HEK293 (cell line): ENCODE measurements around the gene PITPNC1.

ENCODE experiments used
- CTCF ChIA-PET: fragments of 350-600 bp; formaldehyde crosslinking; extraction: SDS; loops from one replicate; lab custom pipeline; 2021; ENCODE audit warnings: antibody characterized with exemption; lab: Yijun Ruan, JAX
- POLR2A ChIA-PET: fragments of 300-600 bp; formaldehyde crosslinking; extraction: SDS; loops from one replicate; lab custom pipeline; 2020; ENCODE audit warnings: antibody characterized with exemption, inconsistent platforms; lab: Yijun Ruan, JAX
- H3K27ac ChIP-seq: fragments of 200-500 bp; sonication (Bioruptor generic); 2 replicates; pipeline ENCODE4 v1.5.1; 2014; ENCODE audit warnings: low read depth, low read length, control low read depth, inconsistent platforms; ENCODE audit errors: extremely low read depth
- H3K36me3 ChIP-seq, 2 experiments: fragments of 200-500 bp in 1 of 2; sonication (Bioruptor generic) in 1 of 2; 1 replicate in 1 of 2; 2 replicates in 1 of 2; pipeline ENCODE4 v1.5.1; 2014 to 2017; ENCODE audit warnings: inconsistent platforms in 2 of 2, low read length in 2 of 2; ENCODE audit not compliant: control insufficient read depth in 2 of 2, insufficient read depth in 1 of 2
- H3K4me1 ChIP-seq: fragments of 200-500 bp; sonication (Bioruptor generic); 2 replicates; pipeline ENCODE4 v1.5.1; 2014; ENCODE audit warnings: mild to moderate bottlenecking, low read length, inconsistent platforms; ENCODE audit not compliant: control insufficient read depth, insufficient read depth
- H3K4me3 ChIP-seq: 2 replicates; pipeline ENCODE4 v1.5.1; 2011; ENCODE audit warnings: low read depth, mild to moderate bottlenecking, control low read depth, low read length, moderate library complexity
- H3K9me3 ChIP-seq: fragments of 200-500 bp; sonication (Bioruptor generic); 2 replicates; pipeline ENCODE4 v1.5.1; 2014; ENCODE audit warnings: low read depth, low read length, inconsistent platforms; ENCODE audit not compliant: control insufficient read depth, insufficient read depth
- GLIS1 ChIP-seq: fragments of 450-650 bp; formaldehyde crosslinking; IDR thresholded peaks from 2 replicates; pipeline ENCODE4 v1.5.1; 2016; ENCODE audit warnings: missing biosample characterization, missing genetic modification characterization
- GLIS2 ChIP-seq: fragments of 450-650 bp; formaldehyde crosslinking; IDR thresholded peaks from 2 replicates; pipeline ENCODE4 v1.5.1; 2016; ENCODE audit warnings: missing biosample characterization, missing genetic modification characterization
- HOXA7 ChIP-seq: sonication (generic); formaldehyde crosslinking; IDR thresholded peaks from 2 replicates; pipeline ENCODE4 v1.8.1; 2022; ENCODE audit warnings: missing genetic modification reagents, borderline replicate concordance
- OVOL3 ChIP-seq: fragments of 450-650 bp; formaldehyde crosslinking; IDR thresholded peaks from 2 replicates; pipeline ENCODE4 v1.5.1; 2016; ENCODE audit warnings: missing biosample characterization, missing genetic modification characterization
- RBAK ChIP-seq: fragments of 450-650 bp; formaldehyde crosslinking; IDR thresholded peaks from 2 replicates; pipeline ENCODE4 v1.5.1; 2016; ENCODE audit warnings: missing biosample characterization, missing genetic modification characterization
- SCRT1 ChIP-seq: fragments of 450-650 bp; formaldehyde crosslinking; IDR thresholded peaks from 2 replicates; pipeline ENCODE4 v1.5.1; 2016; ENCODE audit warnings: missing biosample characterization, missing genetic modification characterization, borderline replicate concordance
- ZBTB1 ChIP-seq: fragments of 450-650 bp; formaldehyde crosslinking; IDR thresholded peaks from 2 replicates; pipeline ENCODE4 v1.5.1; 2016; ENCODE audit warnings: missing biosample characterization, missing genetic modification characterization
- ZBTB48 ChIP-seq: fragments of 450-650 bp; formaldehyde crosslinking; IDR thresholded peaks from 2 replicates; pipeline ENCODE4 v1.5.1; 2016; ENCODE audit warnings: missing biosample characterization, missing genetic modification characterization
- ZNF157 ChIP-seq: fragments of 450-650 bp; formaldehyde crosslinking; IDR thresholded peaks from 2 replicates; pipeline ENCODE4 v1.5.1; 2016; ENCODE audit warnings: missing biosample characterization, missing genetic modification characterization
- ZNF174 ChIP-seq: fragments of 450-650 bp; formaldehyde crosslinking; IDR thresholded peaks from 2 replicates; pipeline ENCODE4 v1.5.0; 2017; ENCODE audit warnings: missing biosample characterization, mild to moderate bottlenecking, missing genetic modification characterization
- ZNF19 ChIP-seq: fragments of 450-650 bp; formaldehyde crosslinking; IDR thresholded peaks from 2 replicates; pipeline ENCODE4; 2016; ENCODE audit warnings: missing biosample characterization, missing genetic modification characterization, low read depth
- ZNF24 ChIP-seq: fragments of 450-650 bp; formaldehyde crosslinking; IDR thresholded peaks from 2 replicates; pipeline ENCODE4 v1.5.1; 2016; ENCODE audit warnings: missing biosample characterization, missing genetic modification characterization
- ZNF350 ChIP-seq: fragments of 450-650 bp; formaldehyde crosslinking; IDR thresholded peaks from 2 replicates; pipeline ENCODE4 v1.5.0; 2017; ENCODE audit warnings: missing biosample characterization, mild to moderate bottlenecking, missing genetic modification characterization
- ZNF37A ChIP-seq: fragments of 450-650 bp; IDR thresholded peaks from 2 replicates; pipeline ENCODE4 v1.5.1; 2018; ENCODE audit warnings: missing biosample characterization, missing genetic modification characterization
- ZNF433 ChIP-seq: fragments of 450-650 bp; formaldehyde crosslinking; IDR thresholded peaks from 2 replicates; pipeline ENCODE4 v1.5.1; 2016; ENCODE audit warnings: missing biosample characterization, missing genetic modification characterization, low read depth
- ZNF555 ChIP-seq: fragments of 450-650 bp; formaldehyde crosslinking; conservative IDR thresholded peaks from 2 replicates; pipeline ENCODE4 v1.5.1; 2017; ENCODE audit warnings: missing biosample characterization, mild to moderate bottlenecking, missing genetic modification characterization, inconsistent platforms
- ZNF626 ChIP-seq: fragments of 450-650 bp; sonication (Bioruptor Pico); formaldehyde crosslinking; IDR thresholded peaks from 2 replicates; pipeline ENCODE4 v1.5.1; 2018; ENCODE audit warnings: missing biosample characterization, missing genetic modification characterization, inconsistent platforms
- ZNF701 ChIP-seq: fragments of 450-650 bp; formaldehyde crosslinking; IDR thresholded peaks from 2 replicates; pipeline ENCODE4 v1.5.1; 2016; ENCODE audit warnings: missing biosample characterization, missing genetic modification characterization
- ZNF792 ChIP-seq: fragments of 450-650 bp; formaldehyde crosslinking; IDR thresholded peaks from 2 replicates; pipeline ENCODE4 v1.5.1; 2016; ENCODE audit warnings: missing biosample characterization, missing genetic modification characterization
- ZSCAN16 ChIP-seq: fragments of 450-650 bp; formaldehyde crosslinking; IDR thresholded peaks from 2 replicates; pipeline ENCODE4 v1.5.1; 2016; ENCODE audit warnings: missing biosample characterization, missing genetic modification characterization
- TF ChIP-seq, protein P1 (sequence below): fragments of 450-650 bp; formaldehyde crosslinking; IDR thresholded peaks from 2 replicates; pipeline ENCODE4 v1.5.1; 2016; ENCODE audit warnings: missing biosample characterization, missing genetic modification characterization
- TF ChIP-seq, protein P2 (sequence below): fragments of 450-650 bp; formaldehyde crosslinking; IDR thresholded peaks from 2 replicates; pipeline ENCODE4; 2016; ENCODE audit warnings: missing biosample characterization, missing genetic modification characterization
- TF ChIP-seq, protein P3 (sequence below): fragments of 450-650 bp; formaldehyde crosslinking; IDR thresholded peaks from 2 replicates; pipeline ENCODE4 v1.5.1; 2016; ENCODE audit warnings: missing biosample characterization, missing genetic modification characterization
- TF ChIP-seq, protein P4 (sequence below): fragments of 450-650 bp; formaldehyde crosslinking; optimal IDR thresholded peaks from 2 replicates; pipeline ENCODE3; 2016; ENCODE audit warnings: missing biosample characterization, mild to moderate bottlenecking, missing genetic modification characterization
- TF ChIP-seq, protein P5 (sequence below): fragments of 450-650 bp; formaldehyde crosslinking; IDR thresholded peaks from 2 replicates; pipeline ENCODE4 v1.5.1; 2016; ENCODE audit warnings: missing biosample characterization, missing genetic modification characterization, borderline replicate concordance
- TF ChIP-seq, protein P6 (sequence below): fragments of 450-650 bp; formaldehyde crosslinking; IDR thresholded peaks from 2 replicates; pipeline ENCODE4 v1.5.1; 2017; ENCODE audit warnings: missing biosample characterization, mild to moderate bottlenecking, missing genetic modification characterization, moderate library complexity
- TF ChIP-seq, protein P7 (sequence below): fragments of 450-650 bp; formaldehyde crosslinking; IDR thresholded peaks from 2 replicates; pipeline ENCODE4 v1.5.1; 2016; ENCODE audit warnings: missing biosample characterization, missing genetic modification characterization

PITPNC1 gene

DNA sequence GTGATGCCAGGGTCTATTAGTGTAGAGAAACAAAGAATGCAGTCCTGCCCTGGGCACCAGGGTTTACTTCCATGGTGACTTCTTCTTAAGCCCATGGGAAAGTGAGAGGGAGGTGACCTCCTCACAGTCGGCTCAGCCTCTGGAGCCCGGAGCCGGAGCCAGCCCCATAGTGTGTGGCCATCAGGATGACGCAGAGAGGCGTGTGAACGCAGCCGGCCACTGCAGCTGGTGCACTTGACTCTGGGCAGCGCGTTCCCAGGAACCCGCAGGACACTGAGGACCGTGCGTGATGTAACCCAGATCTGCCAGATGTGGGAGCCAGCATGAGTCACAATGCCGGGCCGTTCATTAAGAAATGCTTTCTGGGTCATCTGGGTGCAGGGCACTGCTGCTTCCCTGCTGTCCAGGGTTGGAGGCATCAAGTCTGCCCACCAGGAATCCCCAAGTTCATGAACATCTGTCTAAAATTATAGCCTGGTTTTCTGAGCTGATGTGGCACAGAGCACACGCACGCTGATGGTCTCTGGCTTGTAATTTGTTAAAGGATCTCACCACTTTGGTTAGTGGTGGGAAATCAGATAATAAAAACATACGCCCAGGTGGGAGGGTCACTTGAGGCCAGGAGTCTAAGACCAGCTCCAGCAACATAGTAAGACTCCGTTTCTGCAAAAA lies 114.1 kb downstream of the PITPNC1 start:
- no peaks in the 10 kb centered on the region for H3K9me3 ChIP-seq
- TF ChIP-seq ZBTB1: peak; percentile 25; the same call in 1 of the 2 replicates
- TF ChIP-seq, protein P1, sequence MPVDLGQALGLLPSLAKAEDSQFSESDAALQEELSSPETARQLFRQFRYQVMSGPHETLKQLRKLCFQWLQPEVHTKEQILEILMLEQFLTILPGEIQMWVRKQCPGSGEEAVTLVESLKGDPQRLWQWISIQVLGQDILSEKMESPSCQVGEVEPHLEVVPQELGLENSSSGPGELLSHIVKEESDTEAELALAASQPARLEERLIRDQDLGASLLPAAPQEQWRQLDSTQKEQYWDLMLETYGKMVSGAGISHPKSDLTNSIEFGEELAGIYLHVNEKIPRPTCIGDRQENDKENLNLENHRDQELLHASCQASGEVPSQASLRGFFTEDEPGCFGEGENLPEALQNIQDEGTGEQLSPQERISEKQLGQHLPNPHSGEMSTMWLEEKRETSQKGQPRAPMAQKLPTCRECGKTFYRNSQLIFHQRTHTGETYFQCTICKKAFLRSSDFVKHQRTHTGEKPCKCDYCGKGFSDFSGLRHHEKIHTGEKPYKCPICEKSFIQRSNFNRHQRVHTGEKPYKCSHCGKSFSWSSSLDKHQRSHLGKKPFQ (tag by site-specific recombination): no peak
- peak; percentile 81 for TF ChIP-seq ZNF24 (tag by site-specific recombination)
- TF ChIP-seq, protein P2, sequence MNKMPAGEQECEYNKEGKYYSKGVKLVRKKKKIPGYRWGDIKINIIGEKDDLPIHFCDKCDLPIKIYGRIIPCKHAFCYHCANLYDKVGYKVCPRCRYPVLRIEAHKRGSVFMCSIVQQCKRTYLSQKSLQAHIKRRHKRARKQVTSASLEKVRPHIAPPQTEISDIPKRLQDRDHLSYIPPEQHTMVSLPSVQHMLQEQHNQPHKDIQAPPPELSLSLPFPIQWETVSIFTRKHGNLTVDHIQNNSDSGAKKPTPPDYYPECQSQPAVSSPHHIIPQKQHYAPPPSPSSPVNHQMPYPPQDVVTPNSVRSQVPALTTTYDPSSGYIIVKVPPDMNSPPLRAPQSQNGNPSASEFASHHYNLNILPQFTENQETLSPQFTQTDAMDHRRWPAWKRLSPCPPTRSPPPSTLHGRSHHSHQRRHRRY (tag by site-specific recombination): no peak
- TF ChIP-seq GLIS2: peak; percentile 59
- TF ChIP-seq, protein P3, sequence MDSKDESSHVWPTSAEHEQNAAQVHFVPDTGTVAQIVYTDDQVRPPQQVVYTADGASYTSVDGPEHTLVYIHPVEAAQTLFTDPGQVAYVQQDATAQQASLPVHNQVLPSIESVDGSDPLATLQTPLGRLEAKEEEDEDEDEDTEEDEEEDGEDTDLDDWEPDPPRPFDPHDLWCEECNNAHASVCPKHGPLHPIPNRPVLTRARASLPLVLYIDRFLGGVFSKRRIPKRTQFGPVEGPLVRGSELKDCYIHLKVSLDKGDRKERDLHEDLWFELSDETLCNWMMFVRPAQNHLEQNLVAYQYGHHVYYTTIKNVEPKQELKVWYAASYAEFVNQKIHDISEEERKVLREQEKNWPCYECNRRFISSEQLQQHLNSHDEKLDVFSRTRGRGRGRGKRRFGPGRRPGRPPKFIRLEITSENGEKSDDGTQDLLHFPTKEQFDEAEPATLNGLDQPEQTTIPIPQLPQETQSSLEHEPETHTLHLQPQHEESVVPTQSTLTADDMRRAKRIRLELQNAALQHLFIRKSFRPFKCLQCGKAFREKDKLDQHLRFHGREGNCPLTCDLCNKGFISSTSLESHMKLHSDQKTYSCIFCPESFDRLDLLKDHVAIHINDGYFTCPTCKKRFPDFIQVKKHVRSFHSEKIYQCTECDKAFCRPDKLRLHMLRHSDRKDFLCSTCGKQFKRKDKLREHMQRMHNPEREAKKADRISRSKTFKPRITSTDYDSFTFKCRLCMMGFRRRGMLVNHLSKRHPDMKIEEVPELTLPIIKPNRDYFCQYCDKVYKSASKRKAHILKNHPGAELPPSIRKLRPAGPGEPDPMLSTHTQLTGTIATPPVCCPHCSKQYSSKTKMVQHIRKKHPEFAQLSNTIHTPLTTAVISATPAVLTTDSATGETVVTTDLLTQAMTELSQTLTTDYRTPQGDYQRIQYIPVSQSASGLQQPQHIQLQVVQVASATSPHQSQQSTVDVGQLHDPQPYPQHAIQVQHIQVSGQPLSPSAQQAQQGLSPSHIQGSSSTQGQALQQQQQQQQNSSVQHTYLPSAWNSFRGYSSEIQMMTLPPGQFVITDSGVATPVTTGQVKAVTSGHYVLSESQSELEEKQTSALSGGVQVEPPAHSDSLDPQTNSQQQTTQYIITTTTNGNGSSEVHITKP (tag by site-specific recombination): peak; percentile 28; the same call in 1 of the 2 replicates
- TF ChIP-seq ZNF792 (tag by site-specific recombination): no peak
- TF ChIP-seq ZNF555 (tag by site-specific recombination): no peak
- TF ChIP-seq, protein P4, sequence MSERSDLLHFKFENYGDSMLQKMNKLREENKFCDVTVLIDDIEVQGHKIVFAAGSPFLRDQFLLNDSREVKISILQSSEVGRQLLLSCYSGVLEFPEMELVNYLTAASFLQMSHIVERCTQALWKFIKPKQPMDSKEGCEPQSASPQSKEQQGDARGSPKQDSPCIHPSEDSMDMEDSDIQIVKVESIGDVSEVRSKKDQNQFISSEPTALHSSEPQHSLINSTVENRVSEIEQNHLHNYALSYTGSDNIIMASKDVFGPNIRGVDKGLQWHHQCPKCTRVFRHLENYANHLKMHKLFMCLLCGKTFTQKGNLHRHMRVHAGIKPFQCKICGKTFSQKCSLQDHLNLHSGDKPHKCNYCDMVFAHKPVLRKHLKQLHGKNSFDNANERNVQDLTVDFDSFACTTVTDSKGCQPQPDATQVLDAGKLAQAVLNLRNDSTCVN: peak; percentile 81
- TF ChIP-seq ZNF350 (tag by site-specific recombination): no peak
- TF ChIP-seq ZNF433 (tag by site-specific recombination): no peak
- no peak for TF ChIP-seq SCRT1
- no peak for TF ChIP-seq ZNF19 (tag by site-specific recombination)
- TF ChIP-seq, protein P5, sequence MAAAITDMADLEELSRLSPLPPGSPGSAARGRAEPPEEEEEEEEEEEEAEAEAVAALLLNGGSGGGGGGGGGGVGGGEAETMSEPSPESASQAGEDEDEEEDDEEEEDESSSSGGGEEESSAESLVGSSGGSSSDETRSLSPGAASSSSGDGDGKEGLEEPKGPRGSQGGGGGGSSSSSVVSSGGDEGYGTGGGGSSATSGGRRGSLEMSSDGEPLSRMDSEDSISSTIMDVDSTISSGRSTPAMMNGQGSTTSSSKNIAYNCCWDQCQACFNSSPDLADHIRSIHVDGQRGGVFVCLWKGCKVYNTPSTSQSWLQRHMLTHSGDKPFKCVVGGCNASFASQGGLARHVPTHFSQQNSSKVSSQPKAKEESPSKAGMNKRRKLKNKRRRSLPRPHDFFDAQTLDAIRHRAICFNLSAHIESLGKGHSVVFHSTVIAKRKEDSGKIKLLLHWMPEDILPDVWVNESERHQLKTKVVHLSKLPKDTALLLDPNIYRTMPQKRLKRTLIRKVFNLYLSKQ: no peak
- TF ChIP-seq ZNF174: no peak
- TF ChIP-seq ZSCAN16 (tag by site-specific recombination): no peak
- TF ChIP-seq ZNF701: no peak
- no peak for TF ChIP-seq ZNF626 (tag by site-specific recombination)
- TF ChIP-seq ZNF157 (tag by site-specific recombination): no peak
- no peak for TF ChIP-seq RBAK
- no peak for TF ChIP-seq OVOL3 (tag by site-specific recombination)
- TF ChIP-seq, protein P6, sequence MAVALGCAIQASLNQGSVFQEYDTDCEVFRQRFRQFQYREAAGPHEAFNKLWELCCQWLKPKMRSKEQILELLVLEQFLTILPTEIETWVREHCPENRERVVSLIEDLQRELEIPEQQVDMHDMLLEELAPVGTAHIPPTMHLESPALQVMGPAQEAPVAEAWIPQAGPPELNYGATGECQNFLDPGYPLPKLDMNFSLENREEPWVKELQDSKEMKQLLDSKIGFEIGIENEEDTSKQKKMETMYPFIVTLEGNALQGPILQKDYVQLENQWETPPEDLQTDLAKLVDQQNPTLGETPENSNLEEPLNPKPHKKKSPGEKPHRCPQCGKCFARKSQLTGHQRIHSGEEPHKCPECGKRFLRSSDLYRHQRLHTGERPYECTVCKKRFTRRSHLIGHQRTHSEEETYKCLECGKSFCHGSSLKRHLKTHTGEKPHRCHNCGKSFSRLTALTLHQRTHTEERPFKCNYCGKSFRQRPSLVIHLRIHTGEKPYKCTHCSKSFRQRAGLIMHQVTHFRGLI: no peak
- TF ChIP-seq, protein P7, sequence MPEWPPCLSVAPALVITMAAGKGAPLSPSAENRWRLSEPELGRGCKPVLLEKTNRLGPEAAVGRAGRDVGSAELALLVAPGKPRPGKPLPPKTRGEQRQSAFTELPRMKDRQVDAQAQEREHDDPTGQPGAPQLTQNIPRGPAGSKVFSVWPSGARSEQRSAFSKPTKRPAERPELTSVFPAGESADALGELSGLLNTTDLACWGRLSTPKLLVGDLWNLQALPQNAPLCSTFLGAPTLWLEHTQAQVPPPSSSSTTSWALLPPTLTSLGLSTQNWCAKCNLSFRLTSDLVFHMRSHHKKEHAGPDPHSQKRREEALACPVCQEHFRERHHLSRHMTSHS: no peak
- no peak for TF ChIP-seq ZBTB48 (tag by site-specific recombination)
- no peak for TF ChIP-seq ZNF37A (tag by site-specific recombination)
- peak; percentile 87 for TF ChIP-seq GLIS1 (tag by site-specific recombination)
- no peak for TF ChIP-seq HOXA7 (CRISPR knock-in tag)

More for the DNA sequence above, 114.1 kb downstream of the PITPNC1 start:
- H3K36me3 ChIP-seq: no peaks in the 10 kb centered on the region
- no peak overlapping the region for H3K27ac ChIP-seq
- CTCF ChIA-PET: interaction anchor here (0.8 to 1.2 kb wide), 2 partner anchors 10 to 113 kb away, joined by 3 to 6 read pairs; no protein-coding TSS in a partner anchor
- peaks cover 24% of the 10 kb centered on the region for H3K4me1 ChIP-seq
- no peak overlapping the region for H3K4me3 ChIP-seq
- POLR2A ChIA-PET: no interaction called here
